GM19467 (cell line): Measurements from ENCODE around the gene ECE2.
A peak's percentile ranks its signal among the peaks of the same experiment; 100 is the strongest.

Source experiments
- ATAC-seq: cut with Tn5 transposase; IDR thresholded peaks from one replicate; pipeline ENCODE4 v1.9.1; 2021; ENCODE audit warnings: mild to moderate bottlenecking, moderate library complexity; ENCODE audit not compliant: unreplicated experiment

The ECE2 gene

GRCh38 chr3:184275961-184276910 is at the start of gene ECE2:
Gene ECE2, plus strand, starts transcription at chr3:184276022. Its CDS starts 132 bp downstream, at chr3:184276154.
- no peak for ATAC-seq

GRCh38 chr3:184227481-184227935 is 48.3 kb upstream of the ECE2 start:
- ATAC-seq: no peak

GRCh38 chr3:184228376-184229137 is 47.3 kb upstream of the ECE2 start:
- ATAC-seq: no peak

GRCh38 chr3:184229394-184230080 is 46.3 kb upstream of the ECE2 start, which contains the start of gene VWA5B2:
Gene VWA5B2, plus strand, starts transcription at chr3:184229585. Its CDS starts 944 bp downstream, at chr3:184230529.
- peak; percentile 82 for ATAC-seq

- ATAC-seq: no peak
Observed at GRCh38 chr3:184230081-184230602, 45.7 kb upstream of the ECE2 start.

GRCh38 chr3:184230603-184231528 is 45.0 kb upstream of the ECE2 start:
- no peak for ATAC-seq

- no peak for ATAC-seq
Observed at GRCh38 chr3:184231671-184232070, 44.2 kb upstream of the ECE2 start.

GRCh38 chr3:184233127-184233843 is 42.5 kb upstream of the ECE2 start:
- ATAC-seq: no peak

GRCh38 chr3:184234224-184234623 is 41.6 kb upstream of the ECE2 start:
- no peak for ATAC-seq

GRCh38 chr3:184234671-184235380 is 41.0 kb upstream of the ECE2 start:
- ATAC-seq: no peak

- ATAC-seq: no peak
Observed at GRCh38 chr3:184235381-184236032, 40.3 kb upstream of the ECE2 start.

- no peak for ATAC-seq
Observed at GRCh38 chr3:184236033-184236410, 39.8 kb upstream of the ECE2 start.

GRCh38 chr3:184236636-184237035 is 39.2 kb upstream of the ECE2 start:
- ATAC-seq: no peak

- no peak for ATAC-seq
Observed at GRCh38 chr3:184237211-184237610, 38.6 kb upstream of the ECE2 start.

GRCh38 chr3:184237807-184238206 is 38.0 kb upstream of the ECE2 start:
- ATAC-seq: no peak

GRCh38 chr3:184238246-184238818 is 37.5 kb upstream of the ECE2 start:
- no peak for ATAC-seq

GRCh38 chr3:184239221-184239620 is 36.6 kb upstream of the ECE2 start:
- no peak for ATAC-seq

GRCh38 chr3:184239708-184240107 is 36.1 kb upstream of the ECE2 start:
- no peak for ATAC-seq
